GM12878 (cell line): ENCODE results near the gene IDH3G. TPM values are rescaled to one million over a fixed set of nuclear protein-coding genes. Genes with fewer than 3 reads are reported as not detected.

Source experiments
- ATAC-seq: fragments of 200-7000 bp; cut with Tn5 transposase; 3 replicates; pipeline ENCODE4 v1.9.1; 2020; ENCODE audit warnings: mild to moderate bottlenecking, moderate library complexity
- BruUV-seq: library from RNA; stranded (reverse); fragments of 400-500 nt; replicated peaks from 2 replicates; lab custom pipeline; 2021; lab: Mats Ljungman, UMichigan
- CTCF ChIA-PET: fragments of 300-600 bp; sonication (Branson Sonifier 250); formaldehyde crosslinking; extraction: SDS; loops from one replicate; lab custom pipeline; 2021; ENCODE audit warnings: inconsistent platforms; lab: Yijun Ruan, JAX
- POLR2A ChIA-PET: fragments of 350-600 bp; formaldehyde crosslinking; extraction: SDS; loops from one replicate; lab custom pipeline; 2021; ENCODE audit warnings: inconsistent platforms; lab: Charles Lee
- RAD21 ChIA-PET: fragments of 300-600 bp; sonication (Branson Sonifier 250); formaldehyde crosslinking; loops from one replicate; lab custom pipeline; 2023; ENCODE audit warnings: antibody characterized with exemption; ENCODE audit not compliant: unreplicated experiment; lab: Charles Lee
- SMC1A ChIA-PET: fragments of 300-600 bp; sonication (Branson Sonifier 250); formaldehyde crosslinking; loops from one replicate; lab custom pipeline; 2023; ENCODE audit not compliant: unreplicated experiment, uncharacterized antibody; lab: Charles Lee
- DNase-seq: peaks from one replicate; pipeline ENCODE4 v3.0.0-alpha.2; 2011; ENCODE audit warnings: low read depth, low spot score
- FAIRE-seq: peaks from 3 replicates; lab custom pipeline; 2011; peaks lifted over from hg19 to GRCh38; lab: Jason Lieb, UNC
- H2AFZ ChIP-seq: 2 replicates; pipeline ENCODE4 v1.6.0; 2011; ENCODE audit warnings: low read depth, low read length, control low read depth; ENCODE audit not compliant: control insufficient read depth
- H3K27ac ChIP-seq: 2 replicates; pipeline ENCODE4 v1.5.1; 2011; ENCODE audit warnings: control low read depth; ENCODE audit not compliant: control insufficient read depth, insufficient read depth
- H3K27me3 ChIP-seq, 2 experiments: replicated peaks in 1 of 2; 2 replicates each; pipeline versions ENCODE4 v1.6.0 to v1.6.1; 2011; ENCODE audit warnings: low read length in 1 of 2; ENCODE audit not compliant: control insufficient read depth in 2 of 2, insufficient read depth in 2 of 2
- H3K36me3 ChIP-seq, 2 experiments: 2 replicates each; pipeline ENCODE4 v1.5.1; 2011; ENCODE audit warnings: low read length in 1 of 2; ENCODE audit not compliant: control insufficient read depth in 2 of 2, insufficient read depth in 2 of 2
- H3K4me1 ChIP-seq: 2 replicates; pipeline ENCODE4 v1.6.1; 2011; ENCODE audit warnings: mild to moderate bottlenecking, low read length, moderate library complexity, mixed read lengths; ENCODE audit not compliant: control insufficient read depth, insufficient read depth
- H3K4me2 ChIP-seq: 2 replicates; pipeline ENCODE4 v1.6.0; 2011; ENCODE audit warnings: control low read depth; ENCODE audit not compliant: control insufficient read depth, insufficient read depth
- H3K4me3 ChIP-seq: fragments of 200-600 bp; sonication (generic); 2 replicates; pipeline ENCODE4 v1.5.1; 2016
- H3K79me2 ChIP-seq: 2 replicates; pipeline ENCODE4 v1.6.0; 2011; ENCODE audit warnings: low read length; ENCODE audit not compliant: control insufficient read depth, insufficient read depth
- H3K9ac ChIP-seq: 2 replicates; pipeline ENCODE4 v1.8.0; 2011; ENCODE audit warnings: low read length, control low read depth, mixed read lengths; ENCODE audit not compliant: control insufficient read depth, insufficient read depth
- H3K9me3 ChIP-seq: replicated peaks from 3 replicates; pipeline ENCODE4 v1.5.1; 2011; ENCODE audit warnings: mild to moderate bottlenecking, low read length; ENCODE audit not compliant: control insufficient read depth, insufficient read depth
- H4K20me1 ChIP-seq: 2 replicates; pipeline ENCODE4 v1.6.0; 2011; ENCODE audit not compliant: control insufficient read depth, insufficient read depth
- CBX3 ChIP-seq: fragments of 200-600 bp; sonication (generic); IDR thresholded peaks from 2 replicates; pipeline ENCODE4 v1.6.1; 2016; ENCODE audit warnings: low read depth, borderline replicate concordance
- E2F8 ChIP-seq: fragments of 450-650 bp; IDR thresholded peaks from 2 replicates; pipeline ENCODE4 v1.6.1; 2018; ENCODE audit warnings: mild to moderate bottlenecking, low read depth, moderate library complexity; ENCODE audit not compliant: partially characterized antibody
- EZH2 ChIP-seq: IDR thresholded peaks from 2 replicates; pipeline ENCODE4 v1.6.1; 2012; ENCODE audit warnings: low read depth, mild to moderate bottlenecking, control low read depth, inconsistent platforms, low read length, borderline replicate concordance; ENCODE audit not compliant: control insufficient read depth
- HCFC1 ChIP-seq: fragments of 150-350 bp; IDR thresholded peaks from 2 replicates; pipeline ENCODE4 v1.6.1; 2014; ENCODE audit warnings: low read length
- KAT2A ChIP-seq: conservative IDR thresholded peaks from 2 replicates; pipeline ENCODE4 v1.6.1; 2011; ENCODE audit warnings: low read depth, low read length; ENCODE audit not compliant: control insufficient read depth
- POLR2A ChIP-seq: IDR thresholded peaks from 2 replicates; pipeline ENCODE4 v1.6.1; 2011; ENCODE audit warnings: low read depth, mild to moderate bottlenecking, low read length
- RAD51 ChIP-seq: fragments of 450-650 bp; IDR thresholded peaks from 2 replicates; pipeline ENCODE4 v1.6.1; 2016; ENCODE audit warnings: moderate library complexity, mild to moderate bottlenecking, inconsistent platforms
- RBBP5 ChIP-seq: fragments of 200-600 bp; sonication (generic); conservative IDR thresholded peaks from 2 replicates; pipeline ENCODE4 v1.6.1; 2016
- STAT3 ChIP-seq: IDR thresholded peaks from 2 replicates; pipeline ENCODE4 v1.6.1; 2011; ENCODE audit warnings: low read depth, low read length, improper control_type of control experiment
- SUPT20H ChIP-seq: IDR thresholded peaks from 2 replicates; pipeline ENCODE4 v1.6.1; 2011; ENCODE audit warnings: low read depth, mild to moderate bottlenecking, low read length, moderate library complexity, borderline replicate concordance; ENCODE audit not compliant: control insufficient read depth
- TBL1XR1 ChIP-seq: IDR thresholded peaks from 2 replicates; pipeline ENCODE4 v1.6.1; 2012; ENCODE audit warnings: low read depth, low read length, improper control_type of control experiment
- TCF7 ChIP-seq: IDR thresholded peaks from 2 replicates; pipeline ENCODE4 v1.6.1; 2014; ENCODE audit warnings: antibody characterized with exemption, borderline replicate concordance
- WGBS: methylation state at CpG from one replicate; pipeline ENCODE4 v1.1.6; 2016; ENCODE audit warnings: low lambda C conversion rate; ENCODE audit not compliant: insufficient replicate concordance, insufficient coverage; ENCODE audit errors: missing lambda C conversion rate; 5-methylcytosine and 5-hydroxymethylcytosine counted together
- in situ Hi-C: fragments of 300-500 bp; cut with MboI; formaldehyde crosslinking; loops from 9 replicates; pipeline ENCODE4 v1.14.3; 2018; ENCODE audit warnings: mixed read lengths
- intact Hi-C: fragments of 100-400 bp; cut with micrococcal nuclease; formaldehyde crosslinking; loops from one replicate; pipeline ENCODE4 v1.14.2; 2022; ENCODE audit not compliant: unreplicated experiment
- polyA plus RNA-seq, 11 experiments: library from polyadenylated mRNA; depleted of rRNA in 4 of 11; unstranded in 6 of 11; stranded (reverse) in 5 of 11; fragments of >200 nt; fragmentation: Nextera tagmentation in 4 of 11; fragmentation: Illumina TruSeq in 1 of 11; extraction: Ambion mirVana in 4 of 11; extraction: Trizol in 1 of 11; gene quantifications; 1 replicate in 1 of 11; 2 replicates in 10 of 11; pipeline versions ENCODE4 v1.2.1 to v1.2.3, GENCODE V29; 2011 to 2016; ENCODE audit warnings: inconsistent platforms in 2 of 11, missing spikeins in 2 of 11, low read depth in 1 of 11
- total RNA-seq, 4 experiments: library from RNA; depleted of rRNA in 3 of 4; stranded (reverse); fragments of >200 nt in 3 of 4; fragmentation: Illumina TruSeq in 1 of 4; extraction: Trizol in 1 of 4; gene quantifications; 2 replicates each; pipeline versions ENCODE4 v1.2.1 to v1.2.3, GENCODE V29; 2013 to 2021

Gene IDH3G
- total and polyA plus RNA-seq, 10 of the 15 experiments (the other 5 are each of a cell fraction or from before 2014, with no cell fraction given) = 26.3 to 102 (median 66.6) TPM

GRCh38 chrX:153773218-153773611 is 21.0 kb downstream of the IDH3G start (continued):
- TF ChIP-seq E2F8 (no peak), RAD51 (no peak)

DNA sequence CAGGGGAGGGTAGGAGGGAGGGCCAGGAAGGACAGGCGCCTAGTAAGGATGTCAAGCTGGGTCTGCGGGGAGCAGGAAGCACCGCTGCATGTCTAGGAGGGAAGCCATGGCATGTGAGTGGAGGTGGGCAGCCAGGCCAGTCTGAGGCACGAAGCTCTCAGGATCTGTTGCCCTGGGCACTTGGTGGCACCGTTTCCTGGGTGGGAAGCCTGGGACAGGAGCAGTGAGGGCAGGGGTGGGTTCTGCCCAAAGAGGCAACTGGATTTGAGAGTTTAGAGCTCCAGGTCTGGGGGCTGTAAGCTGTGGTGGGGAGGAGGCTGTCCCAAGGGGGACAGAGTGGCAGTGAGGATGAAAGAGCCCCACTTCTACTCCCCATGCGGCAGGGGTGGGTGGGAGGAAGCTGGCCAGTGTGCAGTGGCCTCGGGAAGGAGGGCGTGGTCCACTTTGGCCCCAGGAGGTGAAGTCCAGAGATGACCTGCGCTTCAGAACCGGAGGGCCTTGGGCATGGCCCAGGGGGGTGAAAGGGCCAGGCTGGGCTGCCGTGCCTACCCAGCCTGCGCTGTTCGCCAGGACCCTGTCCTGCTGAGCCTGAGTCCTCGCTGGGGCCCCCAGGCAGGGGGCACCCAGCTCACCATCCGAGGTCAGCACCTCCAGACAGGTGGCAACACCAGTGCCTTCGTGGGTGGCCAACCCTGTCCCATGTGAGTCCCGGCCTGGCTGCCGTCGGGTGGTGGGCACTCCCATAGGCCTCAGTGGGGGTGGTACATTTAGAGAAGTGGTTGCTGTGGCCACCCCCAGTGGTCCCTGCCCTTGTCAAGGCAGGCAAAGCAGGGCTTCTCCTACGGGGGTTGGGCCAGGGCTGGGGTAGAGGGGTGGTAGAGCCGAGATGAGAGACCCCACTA is 21.6 kb downstream of the IDH3G start:
- POLR2A ChIA-PET = no interaction called here
- no peak for FAIRE-seq

More for the DNA sequence above, 21.6 kb downstream of the IDH3G start:
- no peak for DNase-seq
- no TSS peak for BruUV-seq
- H3K4me2 ChIP-seq = no peak overlapping the region
- no peaks in the 10 kb centered on the region for H3K79me2 ChIP-seq
- no peak overlapping the region for H2AFZ ChIP-seq
- H3K9me3 ChIP-seq = no peaks in the 10 kb centered on the region; the same call in 2 of the 3 replicates
- WGBS = 34% methylated on average over 19 of the region's 21 CpGs
- no peak for ATAC-seq
- intact Hi-C loops = no loop called here
- H3K4me1 ChIP-seq = no peaks in the 10 kb centered on the region
- ChIA-PET SMC1A (no interaction called here), CTCF (no interaction called here), RAD21 (interaction anchor here (0.7 kb wide), 1 partner anchor 202 kb away, joined by 4 read pairs; no protein-coding TSS in a partner anchor)
- H3K27ac ChIP-seq = no peak overlapping the region
- no peak overlapping the region for H3K9ac ChIP-seq
- no peaks in the 10 kb centered on the region for H4K20me1 ChIP-seq
- H3K36me3 ChIP-seq = no peaks in the 10 kb centered on the region
- no peak overlapping the region for H3K4me3 ChIP-seq
- H3K27me3 ChIP-seq = no peaks in the 10 kb centered on the region
- TF ChIP-seq STAT3 (no peak), POLR2A (no peak), SUPT20H (no peak), HCFC1 (no peak), KAT2A (no peak), CBX3 (no peak), TCF7 (no peak), EZH2 (no peak), RBBP5 (no peak), TBL1XR1 (no peak)
- TF ChIP-seq, all 136 proteins: peak for 0
- in situ Hi-C loops = no loop called here
